HCT116 (cell line): ENCODE results near the gene TAX1BP1. TPM values are rescaled to one million over a fixed set of nuclear protein-coding genes. Genes with fewer than 3 reads are reported as not detected.

Source experiments
- ATAC-seq: fragments of 200-7000 bp; cut with Tn5 transposase; 2 replicates; pipeline ENCODE4 v1.9.1; 2020; ENCODE audit warnings: mild to moderate bottlenecking, moderate library complexity
- BruUV-seq: library from RNA; stranded (reverse); fragments of 400-500 nt; replicated peaks from 2 replicates; lab custom pipeline; 2021; lab: Mats Ljungman, UMichigan
- CTCF ChIA-PET: fragments of 300-600 bp; sonication (Branson Sonifier 250); formaldehyde crosslinking; loops from one replicate; lab custom pipeline; 2021; ENCODE audit warnings: antibody characterized with exemption; lab: Charles Lee
- POLR2A ChIA-PET: fragments of 300-600, 350-600 bp; sonication (Branson Sonifier 250); formaldehyde crosslinking; loops from one replicate; lab custom pipeline; 2021; ENCODE audit warnings: antibody characterized with exemption; lab: Charles Lee
- RAD21 ChIA-PET, 2 experiments: fragments of 300-600 bp; sonication (Branson Sonifier 250); formaldehyde crosslinking; loops; one replicate each; lab custom pipeline; 2023; ENCODE audit warnings: low total read pairs in 2 of 2; ENCODE audit not compliant: uncharacterized antibody in 2 of 2, unreplicated experiment in 2 of 2, low non-redundant PET in 1 of 2; lab: Charles Lee
- DNase-seq: peaks from one replicate; pipeline ENCODE4 v3.0.0-alpha.2; 2010; ENCODE audit warnings: low read depth, low spot score
- H2AFZ ChIP-seq: fragments of 200-600 bp; shearing (Covaris generic), sonication (generic); 2 replicates; pipeline ENCODE4 v1.6.1; 2017; ENCODE audit warnings: low read depth, mixed run types, mixed read lengths, antibody characterized with exemption, low read length; ENCODE audit not compliant: poor library complexity, severe bottlenecking
- H3K27ac ChIP-seq: 2 replicates; pipeline ENCODE4 v1.5.1; 2012; ENCODE audit warnings: low read depth, low read length
- H3K27me3 ChIP-seq: fragments of 200-600 bp; sonication (generic); 2 replicates; pipeline ENCODE4 v1.6.1; 2016; ENCODE audit warnings: mixed run types, low read length, mixed read lengths; ENCODE audit not compliant: insufficient read depth
- H3K36me3 ChIP-seq, 2 experiments: fragments of 200-500 bp in 1 of 2; fragments of 200-600 bp in 1 of 2; sonication (Bioruptor generic) in 1 of 2; sonication (generic) in 1 of 2; 2 replicates each; pipeline versions ENCODE4 v1.5.1 to v1.6.1; 2014 to 2016; ENCODE audit warnings: low read length in 2 of 2, inconsistent platforms in 1 of 2, mixed read lengths in 1 of 2, mixed run types in 1 of 2; ENCODE audit not compliant: insufficient read depth in 2 of 2, control insufficient read depth in 1 of 2
- H3K4me1 ChIP-seq, 2 experiments: fragments of 200-600 bp in 1 of 2; sonication (generic) in 1 of 2; 2 replicates each; pipeline versions ENCODE4 v1.5.1 to v1.6.1; 2012 to 2017; ENCODE audit warnings: low read length in 2 of 2, inconsistent platforms in 1 of 2, mild to moderate bottlenecking in 1 of 2, mixed read lengths in 1 of 2, mixed run types in 1 of 2, moderate library complexity in 1 of 2; ENCODE audit not compliant: insufficient read depth in 2 of 2, control insufficient read depth in 1 of 2
- H3K4me2 ChIP-seq: fragments of 200-600 bp; sonication (generic); 2 replicates; pipeline ENCODE4 v1.6.1; 2017; ENCODE audit warnings: mixed run types, low read length, mixed read lengths
- H3K4me3 ChIP-seq, 2 experiments: fragments of 200-600 bp in 1 of 2; sonication (generic) in 1 of 2; replicated peaks in 1 of 2; 2 replicates each; pipeline ENCODE4 v1.5.1; 2011 to 2016; ENCODE audit warnings: low read length in 2 of 2, control low read depth in 1 of 2, low read depth in 1 of 2, mild to moderate bottlenecking in 1 of 2, mixed read lengths in 1 of 2, mixed run types in 1 of 2
- H3K79me2 ChIP-seq: fragments of 200-600 bp; sonication (generic); 2 replicates; pipeline ENCODE4 v1.6.1; 2017; ENCODE audit warnings: mild to moderate bottlenecking, mixed run types, low read length, moderate library complexity, mixed read lengths; ENCODE audit not compliant: insufficient read depth
- H3K9ac ChIP-seq: fragments of 200-600 bp; sonication (generic); 2 replicates; pipeline ENCODE4 v1.6.1; 2016; ENCODE audit warnings: low read length, mixed read lengths
- H3K9me2 ChIP-seq: fragments of 200-600 bp; sonication (generic), shearing (Covaris generic); 2 replicates; pipeline ENCODE4 v1.6.1; 2017; ENCODE audit warnings: mixed run types, mild to moderate bottlenecking, moderate library complexity; ENCODE audit not compliant: insufficient read depth
- H3K9me3 ChIP-seq, 2 experiments: fragments of 200-500 bp in 1 of 2; fragments of 200-600 bp in 1 of 2; sonication (Bioruptor generic) in 1 of 2; sonication (generic) in 1 of 2; 2 replicates each; pipeline ENCODE4 v1.6.1; 2014 to 2017; ENCODE audit warnings: low read length in 2 of 2, mixed read lengths in 2 of 2, inconsistent platforms in 1 of 2, low read depth in 1 of 2, mild to moderate bottlenecking in 1 of 2, mixed run types in 1 of 2, moderate library complexity in 1 of 2; ENCODE audit not compliant: control insufficient read depth in 1 of 2, insufficient read depth in 1 of 2
- H4K20me1 ChIP-seq: fragments of 200-600 bp; sonication (generic), shearing (Covaris generic); 2 replicates; pipeline ENCODE4 v1.6.1; 2017; ENCODE audit warnings: mixed run types, mild to moderate bottlenecking, moderate library complexity; ENCODE audit not compliant: insufficient read depth
- CBX3 ChIP-seq: IDR thresholded peaks from 2 replicates; pipeline ENCODE4 v1.6.1; 2012; ENCODE audit warnings: low read depth
- CEBPB ChIP-seq: IDR thresholded peaks from 2 replicates; pipeline ENCODE4 v1.6.1; 2012; ENCODE audit warnings: low read depth
- EGR1 ChIP-seq: IDR thresholded peaks from 2 replicates; pipeline ENCODE4 v1.6.1; 2012; ENCODE audit warnings: low read depth
- ELF1 ChIP-seq: IDR thresholded peaks from 2 replicates; pipeline ENCODE4 v1.6.1; 2012; ENCODE audit warnings: low read depth, borderline replicate concordance
- EZH2 ChIP-seq: fragments of 200-600 bp; sonication (generic); IDR thresholded peaks from 2 replicates; pipeline ENCODE4 v1.6.1; 2017; ENCODE audit warnings: antibody characterized with exemption, mixed run types
- EZH2phosphoT487 ChIP-seq: fragments of 200-600 bp; IDR thresholded peaks from 2 replicates; pipeline ENCODE4 v1.6.1; 2018; ENCODE audit warnings: antibody characterized with exemption, borderline replicate concordance
- FOSL1 ChIP-seq: IDR thresholded peaks from 2 replicates; pipeline ENCODE4 v1.6.1; 2012; ENCODE audit warnings: low read depth
- POLR2A ChIP-seq: IDR thresholded peaks from 2 replicates; pipeline ENCODE4 v1.7.0; 2011; ENCODE audit warnings: borderline replicate concordance; ENCODE audit not compliant: insufficient read depth, insufficient read length; ENCODE audit errors: extremely low read depth
- POLR2AphosphoS5 ChIP-seq: IDR thresholded peaks from 2 replicates; pipeline ENCODE4 v1.6.1; 2011; ENCODE audit warnings: mild to moderate bottlenecking, low read depth, low read length, moderate library complexity
- RAD21 ChIP-seq: IDR thresholded peaks from 2 replicates; pipeline ENCODE4 v1.6.1; 2012; ENCODE audit warnings: low read depth, mild to moderate bottlenecking
- SIN3A ChIP-seq: IDR thresholded peaks from 2 replicates; pipeline ENCODE4 v1.6.1; 2012; ENCODE audit warnings: low read depth
- SP1 ChIP-seq: IDR thresholded peaks from 2 replicates; pipeline ENCODE4 v1.6.1; 2012; ENCODE audit warnings: low read depth
- SRF ChIP-seq: IDR thresholded peaks from 2 replicates; pipeline ENCODE4 v1.6.1; 2012; ENCODE audit warnings: low read depth
- TCF7L2 ChIP-seq: IDR thresholded peaks from 2 replicates; pipeline ENCODE4 v1.7.0; 2011; ENCODE audit warnings: borderline replicate concordance, inconsistent platforms; ENCODE audit not compliant: insufficient read depth, insufficient read length; ENCODE audit errors: extremely low read depth
- ZFX ChIP-seq: fragments of 450-650 bp; IDR thresholded peaks from 2 replicates; pipeline ENCODE4 v1.6.1; 2017
- ZNF274 ChIP-seq: fragments of 200-500 bp; sonication (Bioruptor generic); IDR thresholded peaks from 2 replicates; pipeline ENCODE4 v1.6.1; 2014; ENCODE audit warnings: mild to moderate bottlenecking, low read depth, low read length, inconsistent platforms
- intact Hi-C: fragments of 100-400 bp; cut with micrococcal nuclease; formaldehyde crosslinking; loops from 2 replicates; pipeline ENCODE4 v1.10.0; 2022
- total RNA-seq: library from RNA; stranded (reverse); gene quantifications from one replicate; pipeline ENCODE4 v1.2.1, GENCODE V29; 2021; ENCODE audit not compliant: unreplicated experiment
- TF ChIP-seq, protein P1 (sequence below): IDR thresholded peaks from 2 replicates; pipeline ENCODE4 v1.6.1; 2011; ENCODE audit warnings: mild to moderate bottlenecking, low read length, moderate library complexity; ENCODE audit not compliant: insufficient replicate concordance; ENCODE audit errors: extremely low read depth

Gene TAX1BP1
- total RNA-seq, 1 experiment from 2014 or later = 68.1 TPM

- TF ChIP-seq, protein P1, sequence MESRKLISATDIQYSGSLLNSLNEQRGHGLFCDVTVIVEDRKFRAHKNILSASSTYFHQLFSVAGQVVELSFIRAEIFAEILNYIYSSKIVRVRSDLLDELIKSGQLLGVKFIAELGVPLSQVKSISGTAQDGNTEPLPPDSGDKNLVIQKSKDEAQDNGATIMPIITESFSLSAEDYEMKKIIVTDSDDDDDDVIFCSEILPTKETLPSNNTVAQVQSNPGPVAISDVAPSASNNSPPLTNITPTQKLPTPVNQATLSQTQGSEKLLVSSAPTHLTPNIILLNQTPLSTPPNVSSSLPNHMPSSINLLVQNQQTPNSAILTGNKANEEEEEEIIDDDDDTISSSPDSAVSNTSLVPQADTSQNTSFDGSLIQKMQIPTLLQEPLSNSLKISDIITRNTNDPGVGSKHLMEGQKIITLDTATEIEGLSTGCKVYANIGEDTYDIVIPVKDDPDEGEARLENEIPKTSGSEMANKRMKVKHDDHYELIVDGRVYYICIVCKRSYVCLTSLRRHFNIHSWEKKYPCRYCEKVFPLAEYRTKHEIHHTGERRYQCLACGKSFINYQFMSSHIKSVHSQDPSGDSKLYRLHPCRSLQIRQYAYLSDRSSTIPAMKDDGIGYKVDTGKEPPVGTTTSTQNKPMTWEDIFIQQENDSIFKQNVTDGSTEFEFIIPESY = no peak
- no peak for TF ChIP-seq POLR2AphosphoS5
- no peak for TF ChIP-seq ZFX
- TF ChIP-seq RAD21 = no peak
- no peak for TF ChIP-seq SP1
- no peak for TF ChIP-seq SIN3A
- no peak for TF ChIP-seq SRF
- no peak for TF ChIP-seq EGR1
- no peak for TF ChIP-seq TCF7L2
- no peak for TF ChIP-seq FOSL1
- no peak for TF ChIP-seq ELF1
- no peak for TF ChIP-seq ZNF274
- TF ChIP-seq POLR2A = no peak
- no peak for TF ChIP-seq CBX3
- TF ChIP-seq EZH2 = no peak
Measured at GRCh38 chr7:27839099-27839498, 99.1 kb downstream of the TAX1BP1 start (continued).

DNA sequence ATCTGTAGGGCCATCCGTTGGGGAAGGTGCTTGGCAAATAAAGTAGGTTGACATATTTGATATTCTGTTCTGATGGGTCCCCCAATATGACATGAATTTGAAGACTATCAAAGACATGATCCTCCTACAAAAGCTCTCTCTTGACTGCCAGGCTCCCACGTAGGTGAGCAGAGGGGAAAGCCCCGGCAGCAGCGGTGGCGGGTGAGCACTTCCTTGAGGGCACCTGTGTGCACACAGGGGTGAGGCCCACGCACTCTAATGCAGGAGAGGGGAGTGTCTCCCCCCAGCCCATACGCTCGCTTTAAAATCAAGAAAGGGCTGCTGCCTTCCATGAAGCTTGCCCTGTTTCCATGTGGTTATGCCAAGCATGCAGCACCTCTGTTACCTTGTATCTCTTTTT, 100.4 kb downstream of the TAX1BP1 start:
- no peak for ATAC-seq
- POLR2A ChIA-PET = no interaction called here
- BruUV-seq = no TSS peak

More for the DNA sequence above, 100.4 kb downstream of the TAX1BP1 start:
- Histone ChIP-seq H2AFZ (no peak overlapping the region), H3K79me2 (no peaks in the 10 kb centered on the region), H3K27ac (no peak overlapping the region), H4K20me1 (no peaks in the 10 kb centered on the region), H3K4me2 (no peak overlapping the region), H3K27me3 (no peaks in the 10 kb centered on the region), H3K9ac (no peak overlapping the region), H3K9me2 (no peaks in the 10 kb centered on the region), H3K9me3 (no peaks in the 10 kb centered on the region), H3K36me3 (no peaks in the 10 kb centered on the region), H3K4me3 (no peak overlapping the region), H3K4me1 (no peaks in the 10 kb centered on the region)
- ChIA-PET RAD21 (no interaction called here), CTCF (no interaction called here)
- DNase-seq = no peak
- TF ChIP-seq TCF7L2 = no peak
- no peak for TF ChIP-seq CEBPB
- TF ChIP-seq FOSL1 = no peak
- no peak for TF ChIP-seq EZH2phosphoT487
- TF ChIP-seq POLR2AphosphoS5 = no peak
- TF ChIP-seq EZH2 = no peak
- TF ChIP-seq EGR1 = no peak
- intact Hi-C loops = no loop called here
